Mammary epithelial cell (primary cell): Measurements from ENCODE around the gene B4GAT1.

Experiments used
- CTCF ChIP-seq, 2 donors: IDR thresholded peaks in 1 of 2; conservative IDR thresholded peaks in 1 of 2; 2 replicates each; pipeline ENCODE4 v1.5.1; 2011 to 2012; ENCODE audit warnings: inconsistent platforms in 2 of 2, low read length in 2 of 2, mild to moderate bottlenecking in 2 of 2, control low read depth in 1 of 2, low read depth in 1 of 2; ENCODE audit not compliant: insufficient read depth in 1 of 2; ENCODE audit errors: extremely low read depth in 1 of 2
- EZH2 ChIP-seq: IDR thresholded peaks from 2 replicates; pipeline ENCODE4 v1.6.1; 2012; ENCODE audit warnings: low read length, inconsistent platforms, borderline replicate concordance

GRCh38 chr11:66313321-66314185 is 33.9 kb downstream of the B4GAT1 start:
- TF ChIP-seq CTCF (conservative IDR thresholded peaks at IDR 0.05 in 1 of 2, IDR thresholded peaks at IDR 0.05 in 1 of 2; ENCODE audit: extremely low read depth in 1 of 2, insufficient read depth in 1 of 2, low read depth in 1 of 2, low read length in 2 of 2) = no peak
- no peak for TF ChIP-seq EZH2
